GM12865 (cell line): ENCODE results near the gene TOGARAM1.

Source experiments
- DNase-seq: peaks from one replicate; pipeline ENCODE4 v3.0.0; 2010; ENCODE audit warnings: low read depth
- H3K4me3 ChIP-seq: 2 replicates; pipeline ENCODE4 v1.5.1; 2011; ENCODE audit warnings: mild to moderate bottlenecking, low read depth, low read length, control low read depth
- CTCF ChIP-seq: IDR thresholded peaks from 2 replicates; pipeline ENCODE4 v1.5.1; 2011; ENCODE audit warnings: low read length, control low read depth, low read depth, inconsistent platforms; ENCODE audit not compliant: insufficient read depth; ENCODE audit errors: missing control alignments

The TOGARAM1 gene

GRCh38 chr14:45082420-45082819 is 120.4 kb downstream of the TOGARAM1 start:
- TF ChIP-seq CTCF: no peak
- H3K4me3 ChIP-seq: no peak overlapping the region
- DNase-seq: no peak

GRCh38 chr14:45083617-45083975 is 121.6 kb downstream of the TOGARAM1 start:
- TF ChIP-seq CTCF: no peak
- no peak for DNase-seq
- H3K4me3 ChIP-seq: peak overlapping the region; percentile 68

- peak within 1 kb of the TSS; percentile 84 for H3K4me3 ChIP-seq
- DNase-seq: peak; percentile 97
- no peak for TF ChIP-seq CTCF
These were observed 122.2 kb downstream of the TOGARAM1 start, which contains the start of gene PRPF39 for GRCh38 chr14:45083976-45084722. PRPF39 (plus strand) TSS chr14:45084116; CDS start chr14:45095240, 11,124 bp downstream.

GRCh38 chr14:45084946-45085346 is 123.0 kb downstream of the TOGARAM1 start:
- no peak for TF ChIP-seq CTCF
- DNase-seq: peak; percentile 23
- peak overlapping the region; percentile 84 for H3K4me3 ChIP-seq

- TF ChIP-seq CTCF: no peak
- H3K4me3 ChIP-seq: no peak overlapping the region
These were observed 127.8 kb downstream of the TOGARAM1 start for GRCh38 chr14:45089813-45090212.

GRCh38 chr14:45091710-45092109 is 129.7 kb downstream of the TOGARAM1 start:
- no peak for DNase-seq

More at GRCh38 chr14:45089813-45090212, 127.8 kb downstream of the TOGARAM1 start:
- DNase-seq: peak; percentile 70

More at GRCh38 chr14:45091710-45092109, 129.7 kb downstream of the TOGARAM1 start:
- no peak for TF ChIP-seq CTCF
- no peak overlapping the region for H3K4me3 ChIP-seq
